GM21526 (cell line): ENCODE data around the gene C19orf85.
"Not testable (repeated sequence)": the region's sequence is repeated elsewhere in the genome, so short reads cannot be mapped to it uniquely, and the experiment has no call there.

Experiments used
- ATAC-seq: cut with Tn5 transposase; IDR thresholded peaks from one replicate; pipeline ENCODE4 v1.9.1; 2021; ENCODE audit warnings: moderate library complexity; ENCODE audit not compliant: unreplicated experiment, low FRiP score

Gene C19orf85

GRCh38 chr19:55459950-55460657 lies 4.4 kb downstream of the C19orf85 start:
- ATAC-seq, result no peak

DNA sequence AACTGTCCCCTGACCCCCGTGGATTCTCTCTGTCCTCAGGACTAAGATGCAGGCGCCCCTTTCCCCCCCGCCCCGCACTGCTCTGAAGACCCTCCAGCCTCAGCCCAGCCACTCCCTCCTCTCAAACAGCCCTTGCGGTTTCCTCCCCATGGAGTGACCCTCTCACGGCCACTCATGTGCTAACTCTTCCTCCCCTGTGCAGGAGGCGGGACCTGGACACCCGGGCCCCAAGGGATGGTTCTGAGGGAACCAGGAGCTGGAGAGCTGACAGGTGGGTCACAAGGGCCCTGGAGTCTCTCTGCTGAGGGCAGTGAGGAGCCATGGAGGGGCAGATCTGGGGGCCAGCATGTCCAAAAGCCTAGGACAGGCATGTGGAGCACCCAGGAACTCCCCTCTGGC lies 5.0 kb downstream of the C19orf85 start:
- no peak for ATAC-seq

- ATAC-seq, result no peak
Observed at GRCh38 chr19:55457683-55458457, 6.7 kb downstream of the C19orf85 start.

- ATAC-seq, result no peak
Observed at GRCh38 chr19:55456347-55456746, 8.2 kb downstream of the C19orf85 start.

- no peak for ATAC-seq
Observed at GRCh38 chr19:55455576-55456235, 8.8 kb downstream of the C19orf85 start.

GRCh38 chr19:55454787-55455243 lies 9.7 kb downstream of the C19orf85 start:
- no peak for ATAC-seq

DNA sequence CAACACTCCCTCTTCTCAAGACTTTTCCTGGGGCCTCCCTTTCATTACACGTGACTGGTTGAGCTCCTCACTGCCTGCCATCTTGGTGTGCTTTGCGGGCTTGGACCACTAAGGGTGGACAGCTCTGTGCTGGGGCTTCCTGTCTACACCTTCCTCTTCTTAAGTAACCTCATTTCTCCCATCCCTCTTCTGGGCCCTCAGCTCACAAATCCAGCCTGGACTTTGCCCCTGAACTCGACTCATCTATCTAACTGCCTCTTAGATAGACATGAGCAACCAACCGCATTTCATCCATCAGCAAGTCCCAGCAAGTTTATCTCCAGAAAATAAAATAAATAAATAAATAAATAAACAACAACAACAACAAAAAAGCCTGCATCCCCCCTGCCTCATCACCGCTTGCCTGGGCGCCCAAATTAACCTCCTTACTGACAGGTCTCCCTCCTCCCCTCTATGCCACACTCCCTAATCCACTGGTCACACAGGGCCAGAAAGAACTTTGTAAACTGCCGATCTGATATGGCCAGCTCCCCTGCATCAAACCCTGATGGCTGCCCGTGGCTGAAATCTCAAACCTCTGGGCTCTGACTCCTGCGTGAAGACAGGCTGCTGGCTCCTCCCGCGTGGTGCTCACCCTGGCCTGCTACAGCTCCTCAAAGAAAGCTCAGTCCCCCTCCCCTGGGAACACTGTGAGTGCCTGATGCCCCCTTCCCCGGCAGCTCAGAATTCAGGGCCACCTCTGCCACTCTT lies 10.9 kb downstream of the C19orf85 start:
- no peak for ATAC-seq

GRCh38 chr19:55452749-55453346 lies 11.7 kb downstream of the C19orf85 start:
- ATAC-seq, result no peak

DNA sequence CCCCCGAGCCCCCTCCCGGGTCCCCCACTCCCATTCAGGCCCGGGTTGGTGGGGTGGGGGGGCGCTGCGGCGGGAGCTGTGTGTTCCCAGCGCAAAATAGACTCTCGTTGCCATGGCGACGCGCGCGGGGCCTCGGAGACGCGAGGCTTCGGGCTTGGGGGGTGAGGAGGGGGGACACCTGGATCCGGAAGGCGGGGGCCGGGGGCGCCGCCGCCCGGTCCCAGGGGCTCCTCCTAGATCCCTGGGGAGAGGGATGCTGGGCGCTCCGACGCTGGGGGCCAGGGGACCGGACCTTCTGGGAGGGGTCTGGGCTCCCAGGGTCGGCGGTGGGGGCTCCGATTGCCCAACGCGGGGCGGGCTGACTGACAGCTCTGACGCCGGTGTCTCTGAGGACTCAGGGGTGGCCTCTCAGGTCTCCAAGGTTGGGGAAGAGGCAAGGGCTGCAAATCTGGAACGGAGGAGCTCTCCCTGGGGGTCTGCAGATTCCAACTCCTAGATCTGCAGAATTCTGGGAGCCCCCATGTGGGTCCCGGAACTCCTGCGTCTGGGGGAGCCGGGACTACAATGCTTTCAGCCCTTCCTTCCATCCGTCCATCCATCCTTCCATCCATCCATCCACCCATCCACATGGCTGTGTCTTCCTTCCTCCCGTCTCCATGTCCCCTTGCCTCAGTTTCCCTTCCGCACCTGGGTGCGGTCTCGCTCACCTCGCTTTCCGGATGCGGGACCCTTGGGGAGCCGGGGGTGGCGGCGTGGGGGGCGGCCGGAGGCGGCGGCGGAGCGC lies 12.4 kb downstream of the C19orf85 start:
- ATAC-seq, result no peak

GRCh38 chr19:55451163-55451964 lies 13.2 kb downstream of the C19orf85 start:
- ATAC-seq, result no peak

GRCh38 chr19:55449469-55449868 lies 15.1 kb downstream of the C19orf85 start:
- ATAC-seq, result no peak

DNA sequence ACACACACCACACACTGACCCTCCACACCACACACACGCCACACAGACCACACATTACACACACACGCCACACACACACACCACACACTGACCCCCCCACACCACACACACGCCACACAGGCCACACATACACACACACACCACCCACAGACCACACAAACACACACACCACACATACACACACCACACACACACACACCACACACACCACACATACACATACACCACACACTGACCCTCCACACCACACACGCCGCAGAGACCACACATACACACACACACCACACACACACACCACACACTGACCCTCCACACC lies 16.4 kb downstream of the C19orf85 start:
- not testable (repeated sequence) for ATAC-seq

DNA sequence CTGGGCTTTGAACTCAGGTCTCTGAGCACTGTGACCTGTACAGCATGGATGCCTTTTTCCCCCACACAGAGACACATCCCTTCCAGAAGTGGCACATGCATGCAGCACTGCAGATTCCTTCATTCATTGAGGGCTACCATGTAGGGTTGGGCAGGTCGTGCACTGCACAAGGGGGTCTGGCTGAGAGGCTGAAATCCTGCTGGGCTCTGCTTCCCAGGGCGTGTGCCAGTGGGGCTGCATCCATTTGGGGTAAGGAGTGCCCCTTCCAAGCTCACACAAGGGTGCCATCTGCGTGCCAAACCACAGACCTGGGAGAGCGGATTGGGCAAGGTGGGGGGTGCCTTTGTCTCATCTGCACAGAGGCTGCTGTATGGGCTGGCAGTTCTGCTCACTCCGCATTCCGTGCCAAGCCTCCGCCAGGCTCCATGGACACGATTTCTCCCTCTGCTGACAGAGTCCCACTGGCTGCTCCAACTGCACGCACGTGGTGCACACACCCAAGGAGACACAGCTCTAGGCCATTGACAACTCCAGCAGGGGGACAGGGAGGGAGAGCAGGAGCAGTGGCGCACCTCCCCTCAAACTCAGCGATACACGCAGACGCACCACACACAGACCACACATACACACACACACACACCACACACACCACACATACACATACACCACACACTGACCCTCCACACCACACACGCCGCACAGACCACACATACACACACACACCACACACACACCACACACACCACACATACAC lies 17.0 kb downstream of the C19orf85 start:
- ATAC-seq, result no peak

- ATAC-seq, result no peak
Observed at GRCh38 chr19:55446060-55446459, 18.5 kb downstream of the C19orf85 start.

DNA sequence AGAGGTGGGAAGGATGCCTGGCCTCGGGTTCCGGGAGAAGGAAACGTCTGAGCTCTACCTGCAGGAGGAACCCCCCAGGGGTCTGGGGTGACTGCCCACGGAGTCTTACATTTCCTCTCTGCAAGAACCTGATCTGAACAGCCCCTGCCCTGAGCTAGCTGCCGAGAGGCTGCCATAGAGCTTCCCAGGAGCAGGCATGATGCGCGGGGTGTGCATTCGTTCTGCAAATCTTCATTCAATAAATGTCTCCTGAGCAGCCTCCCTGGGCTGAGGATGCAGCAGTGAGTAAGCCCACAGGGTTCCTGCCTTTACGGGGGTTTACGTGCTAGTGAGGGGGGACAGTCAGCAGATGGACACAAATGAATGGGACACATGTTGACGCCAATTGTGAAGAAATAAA lies 19.9 kb downstream of the C19orf85 start:
- no peak for ATAC-seq

GRCh38 chr19:55443824-55444480 lies 20.6 kb downstream of the C19orf85 start:
- ATAC-seq, result no peak

- ATAC-seq, result no peak
Observed at GRCh38 chr19:55443045-55443823, 21.3 kb downstream of the C19orf85 start, which contains the start of gene SHISA7. TSS of gene SHISA7 (minus strand) at chr19:55443300. CDS start at chr19:55442863, 437 bp downstream.
